SU-DHL-6 (cell line): Measurements from ENCODE around the gene SIGLEC6.

Source experiments
- H2AFZ ChIP-seq: fragments of 200-600 bp; sonication (generic); 2 replicates; pipeline ENCODE4 v1.6.1; 2014; ENCODE audit warnings: low read depth, mild to moderate bottlenecking, moderate library complexity, mixed read lengths, antibody characterized with exemption, low read length; ENCODE audit not compliant: severe bottlenecking
- H3F3A ChIP-seq: fragments of 200-600 bp; shearing (Covaris generic); 2 replicates; pipeline ENCODE4 v1.6.0; 2016; ENCODE audit warnings: antibody characterized with exemption, mild to moderate bottlenecking; ENCODE audit not compliant: insufficient read depth
- H3K27ac ChIP-seq: fragments of 200-600 bp; sonication (generic); 2 replicates; pipeline ENCODE4 v1.5.1; 2016; ENCODE audit warnings: low read depth, mild to moderate bottlenecking, low read length, moderate library complexity, mixed read lengths
- H3K27me3 ChIP-seq: fragments of 200-600 bp; sonication (generic), shearing (Covaris generic); 2 replicates; pipeline ENCODE4 v1.6.0; 2014; ENCODE audit warnings: mild to moderate bottlenecking, low read length
- H3K36me3 ChIP-seq: fragments of 200-600 bp; sonication (generic); 2 replicates; pipeline ENCODE4 v1.6.1; 2014; ENCODE audit warnings: mild to moderate bottlenecking, low read length, mixed read lengths
- H3K4me2 ChIP-seq: fragments of 300-600, 200-600 bp; shearing (Covaris generic), sonication (generic); 2 replicates; pipeline ENCODE4 v1.6.0; 2014; ENCODE audit warnings: low read length, low read depth, mild to moderate bottlenecking; ENCODE audit not compliant: poor library complexity, severe bottlenecking
- H3K4me3 ChIP-seq: fragments of 200-600 bp; sonication (generic); 2 replicates; pipeline ENCODE4 v1.5.1; 2014; ENCODE audit warnings: antibody characterized with exemption, low read length, mild to moderate bottlenecking, mixed read lengths; ENCODE audit not compliant: insufficient read depth, poor library complexity, severe bottlenecking
- H3K79me2 ChIP-seq: fragments of 200-600 bp; sonication (generic); 2 replicates; pipeline ENCODE4 v1.6.1; 2014; ENCODE audit warnings: mild to moderate bottlenecking, low read length, moderate library complexity; ENCODE audit not compliant: insufficient read depth
- H3K9ac ChIP-seq: fragments of 200-600 bp; sonication (generic); 2 replicates; pipeline ENCODE4 v1.7.0; 2014; ENCODE audit warnings: mild to moderate bottlenecking, low read length
- H3K9me2 ChIP-seq: fragments of 200-600 bp; sonication (generic); replicated peaks from 2 replicates; pipeline ENCODE4 v1.6.1; 2014; ENCODE audit warnings: low read length; ENCODE audit not compliant: insufficient read depth
- H3K9me3 ChIP-seq: fragments of 200-600 bp; sonication (generic); 2 replicates; pipeline ENCODE4 v1.6.1; 2014; ENCODE audit warnings: low read length, mixed read lengths; ENCODE audit not compliant: insufficient read depth
- H4K20me1 ChIP-seq: fragments of 200-600 bp; sonication (generic); 2 replicates; pipeline ENCODE4 v1.6.1; 2014; ENCODE audit warnings: low read depth, mild to moderate bottlenecking, antibody characterized with exemption, low read length, moderate library complexity, mixed read lengths
- CTCF ChIP-seq: fragments of 200-600 bp; sonication (generic); IDR thresholded peaks from one replicate; pipeline ENCODE4 v1.5.1; 2017; ENCODE audit warnings: antibody characterized with exemption, mild to moderate bottlenecking, low read length, moderate library complexity; ENCODE audit not compliant: insufficient read depth, poor library complexity, severe bottlenecking
- EZH2phosphoT487 ChIP-seq: fragments of 200-600 bp; sonication (generic), shearing (Covaris generic); conservative IDR thresholded peaks from 2 replicates; pipeline ENCODE4 v1.6.1; 2018; ENCODE audit warnings: mild to moderate bottlenecking, antibody characterized with exemption, low read length, moderate library complexity, mixed read lengths

Gene SIGLEC6

GRCh38 chr19:51531349-51532315 lies at the start of gene SIGLEC6:
TSS of gene SIGLEC6 (minus strand) at chr19:51531670. CDS start at chr19:51531648, 22 bp downstream.
- Histone ChIP-seq H3K4me2 (no peak within 1 kb of the TSS), H3K79me2 (no peaks in the 10 kb centered on the region), H3K36me3 (no peaks in the 10 kb centered on the region), H4K20me1 (no peaks in the 10 kb centered on the region), H3K4me3 (no peak within 1 kb of the TSS), H3K27ac (no peak within 1 kb of the TSS), H2AFZ (no peak within 1 kb of the TSS), H3K27me3 (no peaks in the 10 kb centered on the region), H3K9ac (no peak within 1 kb of the TSS), H3K9me3 (no peaks in the 10 kb centered on the region), H3K9me2 (no peaks in the 10 kb centered on the region), H3F3A (no peaks in the 10 kb centered on the region)
- no peak for TF ChIP-seq EZH2phosphoT487
- TF ChIP-seq CTCF = no peak

GRCh38 chr19:51576850-51577249 lies 45.4 kb upstream of the SIGLEC6 start:
- no peaks in the 10 kb centered on the region for H3K36me3 ChIP-seq
- H3K79me2 ChIP-seq = no peaks in the 10 kb centered on the region
- no peaks in the 10 kb centered on the region for H3K27me3 ChIP-seq

GRCh38 chr19:51573331-51573730 lies 41.9 kb upstream of the SIGLEC6 start:
- Histone ChIP-seq H3K9me2 (no peaks in the 10 kb centered on the region), H3K4me2 (no peak overlapping the region), H3K27me3 (no peaks in the 10 kb centered on the region), H3K9me3 (no peaks in the 10 kb centered on the region), H3K79me2 (no peaks in the 10 kb centered on the region), H3F3A (no peaks in the 10 kb centered on the region), H3K9ac (no peak overlapping the region), H4K20me1 (no peaks in the 10 kb centered on the region), H3K36me3 (no peaks in the 10 kb centered on the region), H3K27ac (no peak overlapping the region), H3K4me3 (no peak overlapping the region), H2AFZ (no peak overlapping the region)
- TF ChIP-seq CTCF (no peak), EZH2phosphoT487 (no peak)

More at GRCh38 chr19:51576850-51577249, 45.4 kb upstream of the SIGLEC6 start:
- no peaks in the 10 kb centered on the region for H3K9me2 ChIP-seq
- no peak overlapping the region for H3K4me2 ChIP-seq
- no peak for TF ChIP-seq CTCF
- no peak for TF ChIP-seq EZH2phosphoT487
- H3K9ac ChIP-seq = no peak overlapping the region
- no peak overlapping the region for H3K4me3 ChIP-seq
- H3K9me3 ChIP-seq = no peaks in the 10 kb centered on the region
- H3K27ac ChIP-seq = no peak overlapping the region
- no peak overlapping the region for H2AFZ ChIP-seq
- no peaks in the 10 kb centered on the region for H3F3A ChIP-seq
- no peaks in the 10 kb centered on the region for H4K20me1 ChIP-seq
